Uterus (tissue), 4 donors: ENCODE results near the gene TRIM38. TPM values are rescaled to one million over a fixed set of nuclear protein-coding genes. Genes with fewer than 3 reads are reported as not detected.

Experiments
- DNase-seq, 2 donors: peaks; one replicate each; pipeline ENCODE4 v3.0.0-alpha.2; 2019 to 2020
- H3K27ac ChIP-seq, 2 donors: fragments of 200-600 bp; sonication (generic); 1 replicate in 1 of 2; 2 replicates in 1 of 2; pipeline ENCODE4 v1.5.1; 2016 to 2018
- H3K27me3 ChIP-seq, 2 donors: fragments of 200-600 bp; sonication (generic); one replicate each; pipeline ENCODE4 v1.5.1; 2018 to 2019; ENCODE audit warnings: control low read depth in 1 of 2
- H3K36me3 ChIP-seq, 2 donors: fragments of 200-600 bp; sonication (generic); one replicate each; pipeline ENCODE4 v1.5.1; 2019; ENCODE audit warnings: control low read depth in 1 of 2
- H3K4me1 ChIP-seq, 2 donors: fragments of 200-600 bp; sonication (generic); one replicate each; pipeline ENCODE4 v1.5.1; 2018 to 2019; ENCODE audit warnings: control low read depth in 1 of 2
- H3K4me3 ChIP-seq, 2 donors: fragments of 200-600 bp; sonication (generic); 1 replicate in 1 of 2; 2 replicates in 1 of 2; pipeline ENCODE4 v1.5.1; 2018 to 2019; ENCODE audit warnings: mild to moderate bottlenecking in 1 of 2
- H3K9me3 ChIP-seq, 2 donors: fragments of 200-600 bp; sonication (generic); one replicate each; pipeline ENCODE4 v1.5.1; 2019; ENCODE audit warnings: control low read depth in 1 of 2
- CTCF ChIP-seq, 4 experiments: fragments of 200-600 bp in 2 of 4; fragments of 450-650 bp in 2 of 4; sonication (generic) in 2 of 4; IDR thresholded peaks; one replicate each; pipeline ENCODE4 v1.5.1; 2016 to 2019; ENCODE audit warnings: antibody characterized with exemption in 4 of 4, mild to moderate bottlenecking in 2 of 4, moderate library complexity in 1 of 4
- POLR2A ChIP-seq, 2 donors: fragments of 450-650 bp; IDR thresholded peaks; one replicate each; pipeline ENCODE4 v1.6.1; 2016; ENCODE audit warnings: antibody characterized with exemption in 2 of 2, mild to moderate bottlenecking in 1 of 2, moderate library complexity in 1 of 2
- intact Hi-C: fragments of 100-400 bp; cut with DNase I; formaldehyde crosslinking; loops from one replicate; pipeline ENCODE4 v1.15.1; 2023; ENCODE audit warnings: low total_unique reads
- total RNA-seq, 4 donors: library from RNA; depleted of rRNA in 3 of 4; stranded (reverse); fragments of >200 nt in 3 of 4; gene quantifications; one replicate each; pipeline versions ENCODE4 v1.1.0 to v1.2.4, GENCODE V29; 2014 to 2023
- donor health status: DM: yes; HTN: yes; CAD: no.

TRIM38 gene
- total RNA-seq, 4 donors from 2014 or later: 9.1 to 18.5 (median 10.6) TPM

- no peaks in the 10 kb centered on the region for H3K4me1 ChIP-seq
- H3K27ac ChIP-seq: no peak overlapping the region
- H3K36me3 ChIP-seq: no peaks in the 10 kb centered on the region
- H3K27me3 ChIP-seq: no peaks in the 10 kb centered on the region
- no peak overlapping the region for H3K4me3 ChIP-seq
- TF ChIP-seq CTCF (IDR thresholded peaks at IDR 0.05) (no peak), POLR2A (IDR thresholded peaks at IDR 0.05) (no peak)
- no peaks in the 10 kb centered on the region for H3K9me3 ChIP-seq
- intact Hi-C loops: no loop called here
- DNase-seq: no peak
Observed at GRCh38 chr6:25949695-25950094, 12.9 kb upstream of the TRIM38 start.

GRCh38 chr6:25950297-25950696 lies 12.3 kb upstream of the TRIM38 start:
- H3K4me1 ChIP-seq: no peaks in the 10 kb centered on the region
- TF ChIP-seq POLR2A (IDR thresholded peaks at IDR 0.05) (no peak), CTCF (IDR thresholded peaks at IDR 0.05) (no peak)
- H3K4me3 ChIP-seq: no peak overlapping the region
- no peaks in the 10 kb centered on the region for H3K27me3 ChIP-seq
- H3K9me3 ChIP-seq: no peaks in the 10 kb centered on the region
- no peaks in the 10 kb centered on the region for H3K36me3 ChIP-seq
- intact Hi-C loops: no loop called here
- no peak overlapping the region for H3K27ac ChIP-seq
- DNase-seq: no peak

- Histone ChIP-seq H3K9me3 (no peaks in the 10 kb centered on the region), H3K36me3 (no peaks in the 10 kb centered on the region), H3K4me3 (no peak overlapping the region), H3K27me3 (no peaks in the 10 kb centered on the region), H3K27ac (no peak overlapping the region), H3K4me1 (no peaks in the 10 kb centered on the region)
- no peak for TF ChIP-seq CTCF (IDR thresholded peaks at IDR 0.05)
- no peak for TF ChIP-seq POLR2A (IDR thresholded peaks at IDR 0.05)
- intact Hi-C loops: no loop called here
- DNase-seq: no peak
Observed at GRCh38 chr6:25951296-25952032, 11.1 kb upstream of the TRIM38 start.

- H3K4me3 ChIP-seq: no peak overlapping the region
- H3K9me3 ChIP-seq: no peaks in the 10 kb centered on the region
- no peaks in the 10 kb centered on the region for H3K36me3 ChIP-seq
- H3K27ac ChIP-seq: no peak overlapping the region
- no peaks in the 10 kb centered on the region for H3K4me1 ChIP-seq
- intact Hi-C loops: no loop called here
- no peak for TF ChIP-seq POLR2A (IDR thresholded peaks at IDR 0.05)
- TF ChIP-seq CTCF (IDR thresholded peaks at IDR 0.05): no peak
- DNase-seq: no peak
- H3K27me3 ChIP-seq: no peaks in the 10 kb centered on the region
Observed at GRCh38 chr6:25952535-25952934, 10.1 kb upstream of the TRIM38 start.

GRCh38 chr6:25953733-25954132 lies 8.9 kb upstream of the TRIM38 start:
- TF ChIP-seq CTCF (IDR thresholded peaks at IDR 0.05) (no peak), POLR2A (IDR thresholded peaks at IDR 0.05) (no peak)
- Histone ChIP-seq H3K36me3 (no peaks in the 10 kb centered on the region), H3K27ac (no peak overlapping the region), H3K27me3 (no peaks in the 10 kb centered on the region), H3K4me3 (no peak overlapping the region), H3K4me1 (no peaks in the 10 kb centered on the region), H3K9me3 (no peaks in the 10 kb centered on the region)
- intact Hi-C loops: no loop called here
- DNase-seq: no peak
